LoVo (cell line): Measurements from ENCODE around the gene GATA5.

Experiments used
- DNase-seq: peaks from one replicate; pipeline ENCODE4 v3.0.0-alpha.2; 2016; ENCODE audit warnings: low spot score

The GATA5 gene

DNA sequence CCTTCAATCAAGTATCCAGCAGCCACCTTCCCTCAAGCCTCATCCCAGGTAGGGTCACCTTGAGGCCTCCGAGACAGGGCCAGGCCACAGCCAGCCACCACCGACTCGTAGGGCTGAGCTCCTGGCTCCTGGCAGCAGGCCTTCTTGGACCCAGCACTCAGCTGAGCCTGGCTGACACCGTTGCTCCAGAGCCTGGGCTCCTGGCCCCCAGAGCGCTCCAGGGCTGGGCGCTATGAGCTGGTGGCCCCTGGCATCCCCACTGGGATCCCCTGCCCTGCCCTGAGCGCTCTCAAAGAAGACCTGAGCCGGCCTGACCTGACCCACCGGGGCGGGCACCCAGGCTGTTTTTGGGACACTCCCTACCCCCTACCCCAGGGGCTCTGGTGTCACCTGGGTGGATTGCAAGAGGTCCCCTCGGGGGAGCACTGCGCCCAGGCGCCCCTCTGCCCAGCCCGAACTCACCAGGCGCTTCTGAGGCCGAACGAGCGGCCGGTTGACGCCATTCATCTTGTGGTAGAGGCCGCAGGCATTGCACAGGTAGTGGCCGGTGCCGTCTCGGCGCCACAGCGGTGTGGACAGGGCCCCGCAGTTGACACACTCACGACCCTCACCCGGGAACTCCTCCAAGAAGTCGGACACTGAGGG lies 2.7 kb downstream of the GATA5 start:
- no peak for DNase-seq

DNA sequence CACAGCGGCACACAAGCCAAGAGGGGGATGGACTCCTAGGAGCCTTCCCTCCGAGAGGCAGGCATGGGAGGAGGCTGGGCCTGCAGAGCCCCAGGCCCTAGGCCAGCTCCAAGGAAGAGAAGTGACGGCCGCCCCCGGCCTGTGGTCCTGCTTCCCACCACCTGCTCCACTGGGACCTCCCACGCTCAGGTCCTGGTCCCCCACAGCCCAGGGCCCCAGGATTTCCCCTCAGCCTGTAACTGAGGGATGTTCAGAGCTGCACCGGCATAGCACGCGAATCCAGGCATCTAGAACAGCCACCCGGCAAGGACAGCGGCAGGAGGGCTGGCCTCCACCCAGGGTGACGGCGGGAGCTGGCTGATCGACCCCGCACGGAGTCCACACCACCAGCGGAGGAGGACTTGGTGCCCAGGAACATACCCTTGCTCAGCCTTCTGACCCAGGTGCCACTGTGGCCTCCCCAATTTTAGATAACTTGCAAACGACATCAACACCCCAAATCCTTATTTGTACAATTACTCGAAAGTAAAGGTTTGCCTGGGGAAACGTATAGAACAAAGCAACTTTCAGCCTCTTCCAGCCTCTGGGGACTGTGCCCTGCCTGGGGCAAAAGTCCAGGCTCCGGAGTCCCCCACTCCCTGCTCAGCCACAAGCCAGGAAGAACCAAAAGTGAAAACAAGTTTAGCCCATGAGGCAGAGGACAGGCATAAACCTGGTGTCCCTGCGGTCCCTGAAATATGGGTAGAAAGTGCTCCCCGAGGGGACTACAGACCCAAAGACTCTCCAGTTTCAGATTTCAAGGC lies 3.5 kb downstream of the GATA5 start:
- no peak for DNase-seq

- no peak for DNase-seq
These were observed 5.3 kb downstream of the GATA5 start for GRCh38 chr20:62470459-62470858.

DNA sequence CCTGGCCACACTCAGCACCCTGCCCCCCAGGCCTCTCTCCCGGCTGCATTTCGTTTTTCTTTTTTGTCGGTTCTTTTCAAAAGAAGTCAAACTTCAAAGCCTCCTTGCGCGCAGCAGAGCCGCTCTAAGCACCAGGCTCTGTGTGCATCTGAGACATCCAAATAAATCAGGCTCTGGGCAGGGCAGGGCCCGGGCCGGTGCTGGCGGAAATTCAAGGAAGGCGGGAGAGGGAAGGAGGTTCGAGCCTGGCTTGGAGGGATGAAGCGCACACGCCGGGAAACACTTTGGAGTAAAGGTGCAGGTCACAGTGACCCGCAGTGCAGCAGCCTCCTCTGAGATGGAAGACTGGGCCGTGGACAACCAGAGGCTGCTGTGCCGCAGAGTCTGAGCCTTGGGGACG lies 5.8 kb downstream of the GATA5 start:
- DNase-seq = no peak

GRCh38 chr20:62469352-62469751 lies 6.4 kb downstream of the GATA5 start:
- no peak for DNase-seq

DNA sequence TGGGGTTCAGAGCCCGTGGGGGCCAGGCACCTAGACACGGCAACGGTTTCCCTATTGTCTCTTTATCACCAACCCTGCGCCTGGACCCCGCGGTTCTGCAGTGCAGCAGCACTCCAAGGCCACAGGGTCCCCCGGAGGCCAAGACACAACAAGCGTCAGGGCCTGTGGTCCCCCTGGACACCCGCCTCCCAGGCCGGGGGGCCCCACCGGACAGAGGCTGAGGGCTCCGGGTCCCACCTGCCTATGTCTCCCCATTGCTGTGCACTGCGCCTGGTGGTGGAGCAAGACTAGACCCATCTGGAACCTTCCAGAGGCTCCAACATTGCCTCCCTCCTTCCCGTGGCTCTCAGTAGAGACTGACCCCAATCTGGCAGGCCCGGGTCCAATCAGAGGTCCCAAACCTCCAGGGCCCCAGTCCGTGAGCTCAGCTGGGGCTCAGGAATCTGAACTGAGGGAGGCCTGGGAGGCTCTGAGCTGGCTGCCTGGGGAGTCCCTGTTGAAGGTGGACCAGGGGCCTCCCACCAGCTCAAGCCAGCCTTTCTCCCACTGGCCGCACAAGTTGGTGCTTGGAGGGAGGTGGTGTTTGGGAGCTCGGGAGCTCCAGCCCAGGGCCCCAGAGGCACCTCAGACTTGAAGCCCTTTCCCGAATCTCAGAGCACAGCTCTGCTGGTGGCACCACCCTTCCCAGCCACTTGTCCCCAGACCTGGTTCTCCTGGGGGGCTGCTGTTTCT lies 8.8 kb downstream of the GATA5 start:
- DNase-seq = no peak

- no peak for DNase-seq
These were observed 9.6 kb downstream of the GATA5 start for GRCh38 chr20:62466072-62466760.

DNA sequence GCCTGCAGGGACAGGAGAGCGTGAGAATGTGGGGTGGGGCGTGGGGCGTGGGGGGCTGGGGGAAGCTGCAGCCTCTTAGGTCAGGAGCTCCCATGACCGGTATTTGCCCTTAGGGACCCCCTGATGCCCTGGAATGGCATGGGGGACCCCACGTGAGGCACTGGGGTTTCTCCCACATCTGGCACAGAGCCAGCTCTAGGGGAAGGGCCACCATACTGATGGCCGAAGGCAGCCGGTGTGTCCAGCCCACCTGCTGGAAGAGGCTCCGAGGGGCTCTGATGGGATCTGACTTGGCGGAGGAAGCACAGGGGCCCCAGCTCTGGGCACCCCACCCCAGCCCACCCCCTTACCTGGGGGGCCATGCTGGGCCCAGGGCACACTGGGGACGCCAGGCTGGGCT lies 10.8 kb downstream of the GATA5 start:
- no peak for DNase-seq

GRCh38 chr20:62464425-62464770 lies 11.4 kb downstream of the GATA5 start:
- DNase-seq = no peak

- DNase-seq = no peak
These were observed 12.0 kb downstream of the GATA5 start for GRCh38 chr20:62463651-62464424.

DNA sequence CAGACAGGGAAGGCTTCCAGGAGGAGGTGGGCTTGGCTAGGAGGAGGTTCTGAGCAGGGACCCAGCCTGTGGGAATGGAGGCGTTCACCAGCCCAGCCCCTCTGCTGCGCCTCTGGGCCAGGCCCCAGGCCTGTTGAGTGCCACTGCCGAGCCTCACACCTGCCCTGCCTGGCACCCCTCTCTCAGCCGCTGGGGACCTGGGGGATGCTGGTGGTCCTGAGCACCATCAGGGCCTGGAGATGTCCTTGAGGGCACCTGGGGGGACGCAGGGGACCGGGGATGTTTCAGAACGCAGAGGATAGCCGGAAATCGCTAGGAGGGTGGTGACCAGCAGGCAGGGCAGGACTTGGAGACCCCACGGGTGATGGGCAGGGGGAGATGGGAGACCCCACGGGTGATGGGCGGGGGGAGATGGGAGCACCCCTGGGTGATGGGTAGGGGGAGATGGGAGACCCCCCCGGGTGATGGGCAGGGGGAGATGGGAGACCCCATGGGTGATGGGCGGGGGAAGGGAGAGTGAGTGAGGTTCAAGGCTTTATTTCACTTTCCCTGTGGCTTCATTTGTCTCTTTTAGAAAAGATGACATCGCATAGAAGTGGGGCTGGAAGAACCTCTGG lies 12.7 kb downstream of the GATA5 start:
- DNase-seq = no peak

GRCh38 chr20:62461834-62462233 lies 14.0 kb downstream of the GATA5 start:
- DNase-seq = no peak

- no peak for DNase-seq
These were observed 14.6 kb downstream of the GATA5 start for GRCh38 chr20:62461157-62461556.

GRCh38 chr20:62460678-62461077 lies 15.1 kb downstream of the GATA5 start:
- DNase-seq = no peak

- DNase-seq = no peak
These were observed 16.3 kb downstream of the GATA5 start for GRCh38 chr20:62459488-62459887.

DNA sequence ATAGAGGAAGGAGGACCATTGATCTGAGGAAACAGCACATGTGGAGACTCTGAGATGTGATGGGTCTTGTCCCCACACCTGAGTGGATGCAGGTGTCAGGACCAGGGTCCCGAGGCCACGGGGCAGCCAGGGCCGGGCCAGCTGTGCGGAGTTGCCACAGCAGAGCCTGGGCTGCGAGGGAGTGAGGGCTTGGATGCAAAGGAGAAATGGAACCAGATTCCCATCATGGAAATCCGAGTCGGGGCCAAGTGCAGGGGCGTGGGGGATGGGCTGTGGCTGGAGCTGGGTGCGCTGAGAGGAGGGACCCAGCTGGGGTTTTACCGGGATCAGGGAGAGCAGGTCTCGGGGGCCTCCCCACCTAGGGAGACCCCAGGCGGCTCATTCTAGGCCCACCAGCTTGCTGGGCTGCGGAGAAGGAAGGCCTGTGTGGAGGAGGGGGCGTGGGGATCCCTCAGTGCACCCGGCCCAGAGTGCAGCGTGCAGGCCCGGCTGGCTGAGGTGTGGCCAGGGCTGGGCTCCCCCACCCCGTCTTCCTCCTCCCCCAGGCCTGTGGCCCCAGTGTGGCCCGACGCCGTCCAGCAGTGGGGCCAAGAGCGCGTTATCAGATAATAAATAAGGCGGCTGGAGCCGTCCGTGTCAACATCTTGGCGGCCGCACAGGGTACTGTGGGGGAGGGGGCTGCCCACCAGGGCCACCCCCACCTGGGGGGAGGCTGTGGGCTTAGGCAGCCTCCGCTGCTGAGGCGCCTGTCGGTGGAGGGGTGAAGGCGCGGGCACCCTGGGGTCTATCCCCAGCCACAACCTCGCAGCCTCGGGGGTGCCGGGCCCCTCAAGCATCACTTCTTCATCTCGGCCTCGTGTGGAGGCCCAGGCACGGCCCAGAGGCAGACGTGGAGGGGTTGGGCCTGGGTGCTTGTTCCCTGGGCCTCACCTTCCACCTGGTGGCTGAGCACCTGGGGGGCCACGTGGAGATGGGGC lies 17.2 kb downstream of the GATA5 start:
- DNase-seq = no peak

DNA sequence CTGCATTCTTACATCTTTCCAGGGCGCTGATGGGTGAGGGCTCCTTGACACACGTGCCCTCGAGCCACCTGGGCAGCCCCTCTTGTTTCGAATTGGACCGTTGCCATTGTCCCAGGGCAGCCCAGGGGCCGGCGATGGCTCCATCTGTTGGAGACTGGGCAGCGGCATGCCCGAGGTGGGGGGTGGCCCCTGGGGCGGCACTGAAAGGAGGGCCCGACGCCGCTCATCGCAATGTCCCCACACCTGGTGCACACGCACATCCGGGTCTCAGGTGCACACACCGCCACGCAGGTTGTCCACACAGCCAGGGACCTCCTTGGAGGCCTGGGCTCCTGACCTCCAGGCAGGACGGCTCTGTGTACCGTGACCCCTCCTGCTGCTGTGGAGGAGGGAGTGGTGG lies 18.0 kb downstream of the GATA5 start:
- no peak for DNase-seq

DNA sequence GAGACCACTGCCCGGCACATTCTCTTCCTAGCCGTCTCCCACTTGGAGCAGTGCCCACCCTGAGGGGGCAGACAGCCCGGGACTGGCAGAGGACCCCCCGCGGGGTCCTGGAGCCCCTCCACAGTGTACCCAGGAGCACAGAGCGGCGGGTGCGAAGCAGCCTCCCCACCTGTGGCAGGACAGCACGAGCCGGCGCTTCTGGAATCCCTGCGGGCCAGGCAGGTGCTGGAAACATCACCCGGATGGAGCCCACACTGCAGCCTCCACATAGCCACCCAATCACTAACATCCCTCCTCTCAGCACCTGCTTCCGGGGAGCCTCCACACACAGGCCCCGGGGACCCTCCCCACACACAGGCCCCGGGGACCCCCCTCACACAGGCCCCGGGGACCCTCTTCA lies 18.7 kb downstream of the GATA5 start:
- DNase-seq = no peak

DNA sequence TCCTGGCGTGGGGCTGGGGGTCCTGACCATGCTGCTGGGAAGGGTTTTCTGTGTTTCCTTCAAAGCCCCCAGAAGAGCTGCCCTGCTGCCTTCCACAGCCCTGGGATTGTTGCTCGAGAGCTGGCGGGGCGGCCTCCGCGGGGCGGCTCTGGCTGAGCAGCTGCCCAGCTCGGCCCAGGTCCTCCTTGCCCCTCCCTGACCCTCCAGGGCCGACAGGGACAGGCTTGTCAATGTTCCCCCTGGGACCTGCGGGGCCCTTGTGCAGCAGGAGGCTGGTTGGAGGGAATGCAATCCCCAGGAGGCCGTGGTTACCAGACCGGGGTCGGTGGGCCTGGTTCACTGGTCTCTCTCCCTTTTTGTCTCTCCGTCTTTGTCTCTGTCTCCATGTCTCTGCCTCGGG lies 19.9 kb downstream of the GATA5 start:
- DNase-seq = no peak
